Mesenchymal stem cell (in vitro differentiated cells and primary cell): Measurements from ENCODE around the gene OTULIN.
A peak's percentile ranks its signal among the peaks of the same experiment; 100 is the strongest.

Experiments
- DNase-seq: peaks from one replicate; pipeline ENCODE4 v3.0.0-alpha.2; 2013
- H2AFZ ChIP-seq: one replicate; pipeline ENCODE4 v1.6.1; 2013; ENCODE audit warnings: low read depth, mild to moderate bottlenecking, control low read depth, inconsistent platforms, low read length, moderate library complexity
- H2AK5ac ChIP-seq: 2 replicates; pipeline ENCODE4 v1.6.1; 2013; ENCODE audit warnings: low read length, moderate library complexity, mild to moderate bottlenecking, inconsistent platforms; ENCODE audit not compliant: severe bottlenecking
- H2BK120ac ChIP-seq: one replicate; pipeline ENCODE4 v1.6.1; 2013; ENCODE audit warnings: low read depth, mild to moderate bottlenecking, inconsistent platforms, low read length, moderate library complexity
- H2BK12ac ChIP-seq, 2 experiments: one replicate each; pipeline ENCODE4 v1.6.1; 2013; ENCODE audit warnings: inconsistent platforms in 2 of 2, low read length in 2 of 2, mild to moderate bottlenecking in 2 of 2, moderate library complexity in 2 of 2, control low read depth in 1 of 2
- H2BK15ac ChIP-seq: one replicate; pipeline ENCODE4 v1.6.1; 2013; ENCODE audit warnings: mild to moderate bottlenecking, low read depth, inconsistent platforms; ENCODE audit not compliant: poor library complexity, severe bottlenecking
- H2BK5ac ChIP-seq: 2 replicates; pipeline ENCODE4 v1.6.1; 2013; ENCODE audit warnings: low read depth, mild to moderate bottlenecking, low read length, control low read depth, inconsistent platforms; ENCODE audit not compliant: poor library complexity, severe bottlenecking
- H3K14ac ChIP-seq, 2 experiments: one replicate each; pipeline ENCODE4 v1.6.1; 2013; ENCODE audit warnings: inconsistent platforms in 2 of 2, low read length in 2 of 2, control low read depth in 1 of 2, mild to moderate bottlenecking in 1 of 2, moderate library complexity in 1 of 2
- H3K18ac ChIP-seq, 2 experiments: one replicate each; pipeline ENCODE4 v1.6.1; 2013; ENCODE audit warnings: inconsistent platforms in 2 of 2, low read length in 2 of 2, control low read depth in 1 of 2, low read depth in 1 of 2, mild to moderate bottlenecking in 1 of 2
- H3K23ac ChIP-seq, 2 experiments: one replicate each; pipeline ENCODE4 v1.6.1; 2013; ENCODE audit warnings: inconsistent platforms in 2 of 2, low read length in 2 of 2, mild to moderate bottlenecking in 2 of 2, moderate library complexity in 2 of 2, control low read depth in 1 of 2
- H3K27ac ChIP-seq: 2 replicates; pipeline ENCODE4 v1.5.1; 2013; ENCODE audit warnings: mild to moderate bottlenecking, moderate library complexity, low read length, control low read depth, inconsistent platforms; ENCODE audit not compliant: poor library complexity, severe bottlenecking
- H3K27me3 ChIP-seq, 2 experiments: 2 replicates each; pipeline versions ENCODE4 v1.6.1 to v1.7.0; 2013; ENCODE audit warnings: low read length in 2 of 2, mild to moderate bottlenecking in 2 of 2, moderate library complexity in 2 of 2, control low read depth in 1 of 2, inconsistent platforms in 1 of 2; ENCODE audit not compliant: control insufficient read depth in 1 of 2, insufficient read depth in 1 of 2
- H3K36me3 ChIP-seq, 2 experiments: 2 replicates each; pipeline versions ENCODE4 v1.6.1 to v1.7.0; 2013; ENCODE audit warnings: low read length in 2 of 2, control low read depth in 1 of 2, inconsistent platforms in 1 of 2, low read depth in 1 of 2, mild to moderate bottlenecking in 1 of 2; ENCODE audit not compliant: insufficient read depth in 2 of 2, control insufficient read depth in 1 of 2
- H3K4ac ChIP-seq, 2 experiments: one replicate each; pipeline ENCODE4 v1.6.1; 2013; ENCODE audit warnings: inconsistent platforms in 2 of 2, low read length in 2 of 2, mild to moderate bottlenecking in 2 of 2, moderate library complexity in 2 of 2, control low read depth in 1 of 2, low read depth in 1 of 2
- H3K4me1 ChIP-seq: 2 replicates; pipeline ENCODE4 v1.6.1; 2013; ENCODE audit warnings: low read depth, low read length, control low read depth; ENCODE audit not compliant: control insufficient read depth, insufficient read depth
- H3K4me2 ChIP-seq: 2 replicates; pipeline ENCODE4 v1.6.1; 2013; ENCODE audit warnings: low read length, mild to moderate bottlenecking, inconsistent platforms; ENCODE audit not compliant: poor library complexity, severe bottlenecking
- H3K4me3 ChIP-seq, 2 experiments: 2 replicates each; pipeline versions ENCODE4 v1.5.1 to v1.7.0; 2013; ENCODE audit warnings: low read length in 2 of 2, mild to moderate bottlenecking in 2 of 2, control low read depth in 1 of 2, low read depth in 1 of 2; ENCODE audit not compliant: insufficient read depth in 1 of 2
- H3K79me1 ChIP-seq: replicated peaks from 2 replicates; pipeline ENCODE4 v1.6.1; 2013; ENCODE audit warnings: mild to moderate bottlenecking, control low read depth, low read length, inconsistent platforms; ENCODE audit not compliant: poor library complexity, severe bottlenecking
- H3K9ac ChIP-seq: 2 replicates; pipeline ENCODE4 v1.7.0; 2013; ENCODE audit warnings: mild to moderate bottlenecking, low read length, moderate library complexity
- H3K9me3 ChIP-seq: 2 replicates; pipeline ENCODE4 v1.7.0; 2013; ENCODE audit warnings: mild to moderate bottlenecking, low read length; ENCODE audit not compliant: control insufficient read depth
- H4K8ac ChIP-seq: one replicate; pipeline ENCODE4 v1.6.1; 2013; ENCODE audit warnings: inconsistent platforms, mild to moderate bottlenecking, low read length, moderate library complexity
- H4K91ac ChIP-seq: one replicate; pipeline ENCODE4 v1.6.1; 2013; ENCODE audit warnings: mild to moderate bottlenecking, low read length, inconsistent platforms
- WGBS: methylation state at CpG from one replicate; pipeline ENCODE4 v1.1.7; 2013; ENCODE audit warnings: mixed read lengths; 5-methylcytosine and 5-hydroxymethylcytosine counted together

Gene OTULIN

GRCh38 chr5:14748180-14748900 is 83.8 kb downstream of the OTULIN start:
- 90% methylated on average over 12 of the region's 12 CpGs for WGBS
- Histone ChIP-seq H3K9ac (no peak overlapping the region), H4K91ac (no peak overlapping the region), H2BK5ac (no peak overlapping the region), H2AK5ac (no peak overlapping the region), H3K4ac (no peak overlapping the region), H3K27ac (no peak overlapping the region), H2BK120ac (no peak overlapping the region), H3K4me2 (no peak overlapping the region), H3K14ac (no peak overlapping the region), H3K4me3 (no peak overlapping the region), H3K4me1 (no peaks in the 10 kb centered on the region), H3K27me3 (no peaks in the 10 kb centered on the region), H3K79me1 (no peaks in the 10 kb centered on the region), H2BK12ac (no peak overlapping the region), H2BK15ac (no peak overlapping the region), H3K23ac (no peak overlapping the region), H3K9me3 (no peaks in the 10 kb centered on the region), H4K8ac (peak overlapping the region; percentile 51), H3K18ac (no peak overlapping the region), H2AFZ (no peak overlapping the region), H3K36me3 (peaks cover 5 to 90% of the 10 kb centered on the region in 2 experiments)
- no peak for DNase-seq
